Activated CD8-positive, alpha-beta memory T cell treated with anti-CD3 and anti-CD28 coated beads for 1 hour (primary cell): Measurements from ENCODE around the gene FABP2.

Source experiments
- DNase-seq, 2 donors: peaks; one replicate each; pipeline ENCODE4 v3.0.0-alpha.2; 2020; ENCODE audit warnings: low read depth in 1 of 2; ENCODE audit errors: extremely low read depth in 1 of 2

FABP2 gene

DNA sequence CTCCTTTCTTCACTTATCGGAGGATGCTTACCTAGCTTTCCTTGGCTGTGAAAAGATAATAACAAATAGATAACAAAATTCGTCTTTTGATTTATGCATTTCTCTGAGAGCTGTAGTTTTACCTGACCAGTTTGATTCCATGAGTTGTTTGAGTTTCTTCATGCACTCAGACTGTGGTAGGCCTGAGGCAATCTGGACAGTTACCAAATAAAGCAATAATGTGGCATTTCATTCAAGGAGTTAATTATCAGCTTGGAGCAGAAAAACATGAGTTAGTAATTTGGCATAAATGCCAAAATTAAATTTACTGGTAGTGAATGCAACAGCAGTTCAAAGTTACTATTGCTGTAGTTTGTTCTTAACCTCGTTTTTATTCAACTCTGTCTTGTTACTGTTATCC, 53.5 kb downstream of the FABP2 start:
- DNase-seq: no peak
